Stimulated activated memory B cell treated with anti-CD40 and anti-IgM and Interleukin-4, amounts not matched to agents 10 μg/mL and 1 μg/mL and 100 μg/mL, for 72 hours (primary cell): ENCODE measurements around the gene C1QTNF5.
A peak's percentile ranks its signal among the peaks of the same experiment; 100 is the strongest.

ENCODE experiments used
- ATAC-seq: fragments of 150-1000 bp; cut with Tn5 transposase; 2 replicates; pipeline ENCODE4 v1.10.0; 2021
- H3K27ac Mint-ChIP-seq: one replicate; pipeline ENCODE4 v1.8.0; 2022; ENCODE audit warnings: mild to moderate bottlenecking, mixed read lengths
- H3K27me3 Mint-ChIP-seq: one replicate; pipeline ENCODE4 v1.8.0; 2022; ENCODE audit warnings: mixed read lengths
- H3K36me3 Mint-ChIP-seq: one replicate; pipeline ENCODE4 v1.8.0; 2022; ENCODE audit warnings: mixed read lengths
- H3K4me1 Mint-ChIP-seq: one replicate; pipeline ENCODE4 v1.8.0; 2022; ENCODE audit warnings: mixed read lengths
- H3K4me3 Mint-ChIP-seq: one replicate; pipeline ENCODE4 v1.8.0; 2022; ENCODE audit warnings: mild to moderate bottlenecking, moderate library complexity, mixed read lengths
- H3K9me3 Mint-ChIP-seq: one replicate; pipeline ENCODE4 v1.8.0; 2022; ENCODE audit warnings: mixed read lengths

C1QTNF5 gene

GRCh38 chr11:119351232-119351631 lies 10.5 kb upstream of the C1QTNF5 start:
- peaks cover 70% of the 10 kb centered on the region for H3K27me3 Mint-ChIP-seq
- H3K9me3 Mint-ChIP-seq: no peaks in the 10 kb centered on the region
- H3K4me3 Mint-ChIP-seq: no peak overlapping the region
- no peak for ATAC-seq
- H3K4me1 Mint-ChIP-seq: peaks cover 4% of the 10 kb centered on the region
- H3K27ac Mint-ChIP-seq: no peak overlapping the region
- H3K36me3 Mint-ChIP-seq: no peaks in the 10 kb centered on the region

GRCh38 chr11:119350302-119350701 lies 9.6 kb upstream of the C1QTNF5 start:
- Mint-ChIP-seq H3K27me3 (peaks cover 70% of the 10 kb centered on the region), H3K4me3 (no peak overlapping the region)
- ATAC-seq: no peak

GRCh38 chr11:119347940-119348605 lies 7.4 kb upstream of the C1QTNF5 start:
- ATAC-seq: no peak
- no peaks in the 10 kb centered on the region for H3K36me3 Mint-ChIP-seq
- H3K4me1 Mint-ChIP-seq: no peaks in the 10 kb centered on the region
- no peaks in the 10 kb centered on the region for H3K9me3 Mint-ChIP-seq
- no peak overlapping the region for H3K4me3 Mint-ChIP-seq
- H3K27me3 Mint-ChIP-seq: peaks cover 83% of the 10 kb centered on the region
- H3K27ac Mint-ChIP-seq: no peak overlapping the region

More at GRCh38 chr11:119350302-119350701, 9.6 kb upstream of the C1QTNF5 start:
- H3K27ac Mint-ChIP-seq: no peak overlapping the region
- no peaks in the 10 kb centered on the region for H3K9me3 Mint-ChIP-seq
- H3K4me1 Mint-ChIP-seq: no peaks in the 10 kb centered on the region
- H3K36me3 Mint-ChIP-seq: no peaks in the 10 kb centered on the region

- no peak overlapping the region for H3K4me3 Mint-ChIP-seq
- no peaks in the 10 kb centered on the region for H3K9me3 Mint-ChIP-seq
- no peaks in the 10 kb centered on the region for H3K4me1 Mint-ChIP-seq
- no peak overlapping the region for H3K27ac Mint-ChIP-seq
- H3K36me3 Mint-ChIP-seq: no peaks in the 10 kb centered on the region
- peaks cover 83% of the 10 kb centered on the region for H3K27me3 Mint-ChIP-seq
- no peak for ATAC-seq
Measured at GRCh38 chr11:119347242-119347641, 6.6 kb upstream of the C1QTNF5 start.

GRCh38 chr11:119346605-119347004 lies 5.9 kb upstream of the C1QTNF5 start, which contains the start of gene MFRP:
Gene MFRP, minus strand, starts transcription at chr11:119346705. Its CDS starts 192 bp downstream, at chr11:119346513.
- Mint-ChIP-seq H3K27me3 (peaks cover 83% of the 10 kb centered on the region), H3K36me3 (no peaks in the 10 kb centered on the region), H3K9me3 (no peaks in the 10 kb centered on the region), H3K4me3 (no peak within 1 kb of the TSS), H3K27ac (no peak within 1 kb of the TSS), H3K4me1 (no peaks in the 10 kb centered on the region)
- no peak for ATAC-seq

- H3K27ac Mint-ChIP-seq: no peak overlapping the region
- no peaks in the 10 kb centered on the region for H3K36me3 Mint-ChIP-seq
- H3K4me1 Mint-ChIP-seq: peaks cover 9% of the 10 kb centered on the region
- no peaks in the 10 kb centered on the region for H3K9me3 Mint-ChIP-seq
- no peak overlapping the region for H3K4me3 Mint-ChIP-seq
- no peak for ATAC-seq
- H3K27me3 Mint-ChIP-seq: peaks cover 83% of the 10 kb centered on the region
Measured at GRCh38 chr11:119345685-119346084, 5.0 kb upstream of the C1QTNF5 start.

- Mint-ChIP-seq H3K27ac (no peak overlapping the region), H3K4me1 (peaks cover 12% of the 10 kb centered on the region), H3K27me3 (peaks cover 80% of the 10 kb centered on the region), H3K4me3 (no peak overlapping the region), H3K9me3 (no peaks in the 10 kb centered on the region), H3K36me3 (no peaks in the 10 kb centered on the region)
- ATAC-seq: no peak
Measured at GRCh38 chr11:119344291-119345010, 3.8 kb upstream of the C1QTNF5 start.

- no peaks in the 10 kb centered on the region for H3K36me3 Mint-ChIP-seq
- ATAC-seq: no peak
- H3K9me3 Mint-ChIP-seq: no peaks in the 10 kb centered on the region
- H3K4me3 Mint-ChIP-seq: no peak overlapping the region
- H3K27ac Mint-ChIP-seq: no peak overlapping the region
- H3K27me3 Mint-ChIP-seq: peaks cover 87% of the 10 kb centered on the region
- peaks cover 19% of the 10 kb centered on the region for H3K4me1 Mint-ChIP-seq
Measured at GRCh38 chr11:119343726-119344125, 3.0 kb upstream of the C1QTNF5 start.

GRCh38 chr11:119342362-119343130 lies 1.9 kb upstream of the C1QTNF5 start:
- Mint-ChIP-seq H3K9me3 (no peaks in the 10 kb centered on the region), H3K4me3 (no peak overlapping the region), H3K27ac (no peak overlapping the region), H3K4me1 (peaks cover 24% of the 10 kb centered on the region), H3K27me3 (peaks cover 85% of the 10 kb centered on the region), H3K36me3 (no peaks in the 10 kb centered on the region)
- no peak for ATAC-seq

- Mint-ChIP-seq H3K27ac (no peak overlapping the region), H3K4me1 (peaks cover 25% of the 10 kb centered on the region), H3K9me3 (no peaks in the 10 kb centered on the region), H3K36me3 (peaks cover 3% of the 10 kb centered on the region), H3K4me3 (no peak overlapping the region), H3K27me3 (peaks cover 79% of the 10 kb centered on the region)
- no peak for ATAC-seq
Measured at GRCh38 chr11:119342023-119342300, 1.3 kb upstream of the C1QTNF5 start.

GRCh38 chr11:119341222-119342022 lies 739 bp upstream of the C1QTNF5 start:
- Mint-ChIP-seq H3K9me3 (no peaks in the 10 kb centered on the region), H3K4me1 (peaks cover 30% of the 10 kb centered on the region), H3K36me3 (peaks cover 9% of the 10 kb centered on the region), H3K27ac (no peak overlapping the region), H3K4me3 (no peak overlapping the region), H3K27me3 (peaks cover 74% of the 10 kb centered on the region)
- ATAC-seq: no peak

- H3K27ac Mint-ChIP-seq: no peak overlapping the region
- peaks cover 57% of the 10 kb centered on the region for H3K27me3 Mint-ChIP-seq
- no peaks in the 10 kb centered on the region for H3K9me3 Mint-ChIP-seq
- H3K4me1 Mint-ChIP-seq: peaks cover 47% of the 10 kb centered on the region
- H3K4me3 Mint-ChIP-seq: peak overlapping the region; percentile 37
- peak; percentile 13 for ATAC-seq
- H3K36me3 Mint-ChIP-seq: peaks cover 14% of the 10 kb centered on the region
Measured at GRCh38 chr11:119339589-119340334, 921 bp downstream of the C1QTNF5 start.

GRCh38 chr11:119338965-119339588 lies 1.6 kb downstream of the C1QTNF5 start:
- no peaks in the 10 kb centered on the region for H3K9me3 Mint-ChIP-seq
- peaks cover 14% of the 10 kb centered on the region for H3K36me3 Mint-ChIP-seq
- ATAC-seq: no peak
- no peak overlapping the region for H3K27ac Mint-ChIP-seq
- H3K4me3 Mint-ChIP-seq: peak overlapping the region; percentile 37
- peaks cover 48% of the 10 kb centered on the region for H3K4me1 Mint-ChIP-seq
- H3K27me3 Mint-ChIP-seq: peaks cover 50% of the 10 kb centered on the region

GRCh38 chr11:119338318-119338890 lies 2.3 kb downstream of the C1QTNF5 start:
- peaks cover 14% of the 10 kb centered on the region for H3K36me3 Mint-ChIP-seq
- no peaks in the 10 kb centered on the region for H3K9me3 Mint-ChIP-seq
- no peak overlapping the region for H3K27ac Mint-ChIP-seq
- ATAC-seq: no peak
- H3K4me1 Mint-ChIP-seq: peaks cover 54% of the 10 kb centered on the region
- H3K4me3 Mint-ChIP-seq: no peak overlapping the region
- peaks cover 45% of the 10 kb centered on the region for H3K27me3 Mint-ChIP-seq
